Activated naive CD4-positive, alpha-beta T cell treated with anti-CD3 and anti-CD28 coated beads for 36 hours (primary cell): ENCODE data around the gene TWSG1. TPM values are rescaled to one million over a fixed set of nuclear protein-coding genes. Genes with fewer than 3 reads are reported as not detected.
"Not testable (repeated sequence)": the region's sequence is repeated elsewhere in the genome, so short reads cannot be mapped to it uniquely, and the experiment has no call there.

Source experiments
- CTCF ChIA-PET: fragments of 350-600 bp; sonication (Branson Sonifier 250); formaldehyde crosslinking; loops from one replicate; lab custom pipeline; 2021; ENCODE audit warnings: antibody characterized with exemption; lab: Charles Lee
- DNase-seq: peaks from one replicate; pipeline ENCODE4 v3.0.0-alpha.2; 2020
- H3K27ac Mint-ChIP-seq: one replicate; pipeline ENCODE4 v1.8.0; 2021; ENCODE audit warnings: mild to moderate bottlenecking, mixed read lengths
- H3K27me3 Mint-ChIP-seq: one replicate; pipeline ENCODE4 v1.8.0; 2021; ENCODE audit warnings: low read depth, mixed read lengths
- H3K36me3 Mint-ChIP-seq: one replicate; pipeline ENCODE4 v1.8.0; 2021; ENCODE audit warnings: low read depth, mixed read lengths
- H3K4me1 Mint-ChIP-seq: one replicate; pipeline ENCODE4 v1.8.0; 2021; ENCODE audit warnings: low read depth, mixed read lengths
- H3K4me3 Mint-ChIP-seq: one replicate; pipeline ENCODE4 v1.8.0; 2021; ENCODE audit warnings: mild to moderate bottlenecking, moderate library complexity, mixed read lengths
- H3K9me3 Mint-ChIP-seq: one replicate; pipeline ENCODE4 v1.8.0; 2021; ENCODE audit warnings: mixed read lengths
- intact Hi-C: fragments of 100-400 bp; cut with micrococcal nuclease; formaldehyde crosslinking; loops from one replicate; pipeline ENCODE4 v1.15.1; 2023
- total RNA-seq, 2 experiments: library from RNA; stranded (reverse); gene quantifications; one replicate each; pipeline ENCODE4 v1.2.3, GENCODE V29; 2021

The TWSG1 gene
- total RNA-seq, 2 experiments from 2014 or later: 4.9 to 5.6 TPM

DNA sequence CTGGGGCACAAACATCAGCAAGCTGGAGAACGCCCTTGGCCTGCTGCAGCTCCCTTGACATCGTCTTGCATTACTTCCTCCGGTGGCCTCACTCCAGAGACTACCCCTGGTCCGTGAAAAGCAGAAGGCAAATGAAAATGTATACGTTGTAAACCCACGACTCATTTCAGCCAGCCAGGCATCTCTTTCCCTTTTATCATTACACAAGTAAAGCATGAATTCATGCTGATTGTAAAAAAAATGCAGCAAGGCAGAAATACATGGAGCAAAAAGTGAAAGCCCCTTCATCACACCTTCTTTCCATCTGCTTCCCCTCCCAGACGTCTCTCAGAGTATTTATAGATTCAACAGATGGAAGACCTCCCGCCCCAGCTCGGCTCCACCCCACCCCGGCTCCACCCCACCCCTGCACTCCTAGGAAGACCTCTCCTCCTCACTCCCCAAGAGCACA lies 99.1 kb downstream of the TWSG1 start:
- H3K36me3 Mint-ChIP-seq: no peaks in the 10 kb centered on the region
- H3K4me1 Mint-ChIP-seq: peaks cover 6% of the 10 kb centered on the region
- no peak for DNase-seq
- H3K4me3 Mint-ChIP-seq: no peak overlapping the region
- CTCF ChIA-PET: interaction anchor here (1.0 kb wide), 1 partner anchor 81 kb away, joined by 3 read pairs; no protein-coding TSS in a partner anchor
- H3K27ac Mint-ChIP-seq: no peak overlapping the region
- intact Hi-C loops: no loop called here
- H3K27me3 Mint-ChIP-seq: peaks cover 8% of the 10 kb centered on the region
- H3K9me3 Mint-ChIP-seq: no peaks in the 10 kb centered on the region

DNA sequence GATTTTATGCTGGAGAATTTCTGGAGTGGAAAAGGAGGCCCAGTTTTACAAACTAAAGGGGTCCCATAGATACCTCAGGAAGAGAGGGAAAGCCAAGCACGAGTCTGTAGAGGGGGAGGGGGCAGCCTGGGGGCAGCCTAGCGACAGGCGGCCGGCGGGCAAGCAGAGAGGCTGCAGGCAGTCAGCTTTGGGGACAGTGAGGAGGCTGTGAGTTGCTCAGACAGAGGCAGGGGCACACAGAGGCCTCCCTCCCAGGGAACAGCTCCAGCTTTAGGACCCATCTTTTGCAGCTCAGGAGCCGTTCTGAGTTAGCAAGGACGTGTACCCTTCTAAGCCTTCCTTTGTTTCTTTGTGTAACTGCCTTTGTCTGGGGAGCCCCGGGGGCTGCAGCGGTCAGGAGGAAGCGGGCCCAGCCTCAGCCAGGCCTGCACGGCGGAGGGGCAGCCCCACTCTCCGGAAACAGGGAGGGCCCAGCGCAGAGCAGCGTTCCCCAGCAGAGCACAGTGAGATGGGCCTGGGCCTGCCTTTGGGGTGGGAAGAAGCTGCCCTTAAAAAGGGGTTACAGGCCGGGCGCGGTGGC lies 99.6 kb downstream of the TWSG1 start:
- Mint-ChIP-seq H3K27ac (no peak overlapping the region), H3K4me1 (peaks cover 6% of the 10 kb centered on the region)
- CTCF ChIA-PET: no interaction called here

DNA sequence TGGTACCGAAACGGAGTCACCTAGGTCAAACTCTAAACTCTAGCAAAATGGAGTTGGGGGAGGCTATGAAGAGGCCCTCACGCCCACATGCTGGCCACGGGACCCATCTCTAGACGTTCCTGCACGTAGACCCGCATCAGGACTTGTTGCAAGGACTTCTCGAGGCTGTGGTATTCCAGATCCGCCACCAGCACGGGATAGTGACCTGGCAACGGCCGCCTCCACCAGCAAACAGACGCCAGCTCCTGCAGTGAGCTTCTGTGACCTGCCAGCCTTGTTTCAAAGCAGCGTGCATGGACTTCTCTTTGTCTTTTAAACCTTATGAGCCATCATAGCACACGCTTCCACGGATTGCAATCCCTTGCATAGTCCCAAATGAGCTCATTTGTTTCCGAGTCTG lies 100.5 kb downstream of the TWSG1 start:
- CTCF ChIA-PET: interaction anchor here (1.0 kb wide), 1 partner anchor 30 kb away, joined by 3 read pairs; no protein-coding TSS in a partner anchor
- Mint-ChIP-seq H3K27ac (no peak overlapping the region), H3K27me3 (peaks cover 8% of the 10 kb centered on the region)

More for the DNA sequence above, 99.6 kb downstream of the TWSG1 start:
- H3K27me3 Mint-ChIP-seq: peaks cover 8% of the 10 kb centered on the region
- intact Hi-C loops: no loop called here
- no peaks in the 10 kb centered on the region for H3K9me3 Mint-ChIP-seq
- DNase-seq: peak; percentile 5
- H3K36me3 Mint-ChIP-seq: no peaks in the 10 kb centered on the region
- H3K4me3 Mint-ChIP-seq: no peak overlapping the region

DNA sequence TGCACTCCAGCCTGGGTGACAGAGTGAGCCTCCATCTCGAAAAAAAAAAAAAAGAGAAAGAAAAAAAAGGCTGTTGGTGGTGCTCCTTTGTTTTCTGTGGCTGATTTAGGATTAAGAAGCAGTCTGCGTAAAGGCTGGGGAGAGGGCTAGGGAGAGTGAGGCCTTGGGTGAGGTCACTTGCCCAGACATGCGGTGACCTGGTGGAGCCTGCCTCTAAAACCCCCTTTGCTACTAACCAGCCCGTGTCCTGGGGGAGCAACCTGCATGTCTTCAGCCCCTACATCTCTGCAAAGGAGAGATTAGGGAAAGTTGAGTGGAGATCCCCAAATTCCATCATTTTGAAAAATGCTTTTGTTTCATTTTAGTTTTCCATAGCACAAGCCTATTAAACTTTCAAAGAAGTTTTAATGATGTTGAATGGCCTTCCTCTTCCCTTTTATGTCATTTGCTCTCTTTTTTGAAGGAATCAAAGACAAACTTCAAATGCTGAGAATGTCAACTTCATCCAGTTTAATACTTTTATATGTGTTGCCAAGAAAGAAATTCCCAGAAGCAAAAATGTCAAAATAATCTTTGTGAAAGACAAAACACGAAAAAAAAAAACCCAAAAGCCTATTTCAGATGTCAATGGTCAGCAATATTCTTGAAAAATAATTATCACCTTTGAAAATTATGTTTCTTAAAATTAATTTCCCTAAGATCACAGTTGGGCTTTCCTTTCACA lies 101.8 kb downstream of the TWSG1 start:
- intact Hi-C loops: no loop called here
- Mint-ChIP-seq H3K4me1 (peaks cover 6% of the 10 kb centered on the region), H3K4me3 (no peak overlapping the region), H3K27me3 (peaks cover 2% of the 10 kb centered on the region), H3K36me3 (no peaks in the 10 kb centered on the region), H3K9me3 (no peaks in the 10 kb centered on the region), H3K27ac (no peak overlapping the region)
- CTCF ChIA-PET: no interaction called here
- DNase-seq: no peak

More for the DNA sequence above, 100.5 kb downstream of the TWSG1 start:
- intact Hi-C loops: no loop called here
- Mint-ChIP-seq H3K9me3 (no peaks in the 10 kb centered on the region), H3K4me3 (no peak overlapping the region), H3K36me3 (no peaks in the 10 kb centered on the region), H3K4me1 (peaks cover 6% of the 10 kb centered on the region)
- DNase-seq: no peak

DNA sequence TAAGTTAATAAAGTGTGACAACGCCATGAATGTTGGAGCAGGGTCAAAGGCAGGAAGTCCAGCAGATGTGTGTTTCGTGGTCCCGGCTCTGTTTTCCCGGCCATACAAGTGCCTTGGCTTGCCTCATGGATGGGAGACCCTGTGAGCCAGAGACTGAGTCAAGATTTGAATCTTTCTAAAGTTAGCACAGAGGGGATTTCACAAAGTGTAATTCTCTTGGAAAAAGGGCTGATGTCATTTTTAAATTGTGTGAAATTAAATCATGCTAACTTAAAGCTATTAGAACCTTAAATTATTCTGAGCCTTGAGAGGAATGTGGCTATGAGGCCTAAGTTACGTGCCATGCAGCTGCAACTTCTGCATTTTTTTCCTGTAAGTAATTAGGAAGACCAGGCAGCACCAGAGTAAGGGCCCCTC lies 102.5 kb downstream of the TWSG1 start:
- H3K27me3 Mint-ChIP-seq: peaks cover 2% of the 10 kb centered on the region

DNA sequence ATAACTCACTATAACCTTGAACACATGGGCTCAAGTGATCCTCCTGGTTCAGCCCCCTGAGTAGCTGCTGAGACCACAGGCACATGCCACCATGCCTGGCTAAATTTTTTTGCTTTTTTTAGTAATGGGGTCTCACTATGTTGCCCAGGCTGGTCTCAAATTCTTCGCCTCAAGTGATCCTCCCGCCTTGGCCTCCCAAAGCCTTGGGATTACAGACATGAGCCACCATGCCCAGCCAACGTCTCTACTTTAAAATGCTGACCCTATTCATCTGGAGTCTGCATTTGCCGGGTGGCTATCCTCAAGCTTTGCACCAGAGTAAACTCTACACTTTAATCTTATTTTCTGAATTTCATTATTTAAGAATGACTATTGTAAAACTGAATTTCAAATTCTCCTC lies 103.1 kb downstream of the TWSG1 start:
- peaks cover 2% of the 10 kb centered on the region for H3K27me3 Mint-ChIP-seq
- no peak overlapping the region for H3K4me3 Mint-ChIP-seq
- DNase-seq: no peak
- H3K4me1 Mint-ChIP-seq: peaks cover 6% of the 10 kb centered on the region
- H3K27ac Mint-ChIP-seq: no peak overlapping the region
- no peaks in the 10 kb centered on the region for H3K36me3 Mint-ChIP-seq
- intact Hi-C loops: no loop called here
- CTCF ChIA-PET: no interaction called here
- no peaks in the 10 kb centered on the region for H3K9me3 Mint-ChIP-seq

More for the DNA sequence above, 102.5 kb downstream of the TWSG1 start:
- no peaks in the 10 kb centered on the region for H3K9me3 Mint-ChIP-seq
- intact Hi-C loops: no loop called here
- CTCF ChIA-PET: no interaction called here
- DNase-seq: no peak
- peaks cover 6% of the 10 kb centered on the region for H3K4me1 Mint-ChIP-seq
- no peak overlapping the region for H3K27ac Mint-ChIP-seq
- H3K36me3 Mint-ChIP-seq: no peaks in the 10 kb centered on the region
- H3K4me3 Mint-ChIP-seq: no peak overlapping the region

DNA sequence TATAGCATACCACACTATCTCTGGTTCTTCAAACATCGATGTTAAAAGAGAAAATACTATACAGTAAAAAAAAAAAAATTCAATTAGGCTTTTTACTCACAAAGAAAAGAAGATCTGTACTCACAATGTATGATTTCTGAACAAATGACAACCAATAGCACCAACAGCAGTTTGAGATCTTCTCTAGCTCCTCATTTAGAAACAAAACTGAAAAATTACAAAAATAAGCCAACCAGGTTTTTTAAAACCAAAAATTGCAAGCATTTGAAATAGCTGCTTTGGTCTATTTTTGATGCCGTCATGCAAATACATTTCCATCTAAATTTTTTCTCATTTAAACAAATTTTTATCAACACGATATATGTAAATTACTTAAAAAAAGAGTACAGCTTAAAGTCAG lies 106.5 kb downstream of the TWSG1 start:
- H3K9me3 Mint-ChIP-seq: no peaks in the 10 kb centered on the region
- no peak for DNase-seq
- H3K4me1 Mint-ChIP-seq: no peaks in the 10 kb centered on the region
- CTCF ChIA-PET: interaction anchor here (0.6 kb wide), 2 partner anchors 293 to 781 kb away, joined by 3 to 4 read pairs; no protein-coding TSS in a partner anchor
- no peaks in the 10 kb centered on the region for H3K36me3 Mint-ChIP-seq
- H3K4me3 Mint-ChIP-seq: no peak overlapping the region
- no peaks in the 10 kb centered on the region for H3K27me3 Mint-ChIP-seq
- no peak overlapping the region for H3K27ac Mint-ChIP-seq
- intact Hi-C loops: no loop called here

DNA sequence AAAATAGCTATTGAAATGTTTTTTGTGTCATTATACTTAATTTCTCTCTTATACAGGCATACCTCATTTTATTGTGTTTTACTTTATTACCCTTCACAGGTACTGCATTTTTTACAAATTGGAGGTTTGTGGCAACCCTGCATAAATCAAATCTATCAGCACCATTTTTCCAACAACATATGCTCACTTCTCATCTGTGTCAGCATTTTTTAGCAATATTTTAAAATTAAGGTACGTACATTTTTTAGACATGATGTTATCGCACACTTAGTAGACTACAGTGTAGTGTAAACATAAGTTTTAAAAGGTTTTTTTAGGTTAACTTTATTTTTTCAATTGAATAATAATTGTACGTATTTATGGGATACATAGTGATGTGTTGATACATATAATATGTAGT lies 110.0 kb downstream of the TWSG1 start:
- peaks cover 1% of the 10 kb centered on the region for H3K36me3 Mint-ChIP-seq
- H3K27ac Mint-ChIP-seq: no peak overlapping the region
- peaks cover 10% of the 10 kb centered on the region for H3K9me3 Mint-ChIP-seq
- no peak for DNase-seq
- CTCF ChIA-PET: no interaction called here
- peaks cover 3% of the 10 kb centered on the region for H3K27me3 Mint-ChIP-seq
- H3K4me1 Mint-ChIP-seq: no peaks in the 10 kb centered on the region
- intact Hi-C loops: no loop called here
- no peak overlapping the region for H3K4me3 Mint-ChIP-seq

DNA sequence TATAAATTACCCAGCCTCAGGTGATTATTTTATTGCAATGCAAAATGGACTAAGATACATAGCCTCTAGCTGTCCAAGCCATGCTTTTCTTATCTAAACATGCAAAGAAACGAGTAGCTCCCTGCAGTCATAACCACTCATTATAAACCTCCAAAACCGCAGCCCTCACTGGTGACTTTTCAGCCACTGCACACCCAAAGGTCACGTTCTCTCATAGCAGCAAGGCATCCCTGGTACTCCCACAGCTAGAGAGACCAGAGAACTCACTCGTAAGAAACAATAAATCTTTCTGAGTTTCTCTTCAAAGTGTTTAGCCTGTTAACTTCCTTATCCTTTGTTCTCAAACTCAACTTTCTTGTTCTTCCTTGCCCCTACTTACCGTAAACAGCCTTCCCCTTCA lies 112.3 kb downstream of the TWSG1 start:
- Mint-ChIP-seq H3K4me3 (no peak overlapping the region), H3K36me3 (peaks cover 1% of the 10 kb centered on the region), H3K27ac (no peak overlapping the region), H3K4me1 (no peaks in the 10 kb centered on the region), H3K9me3 (peaks cover 10% of the 10 kb centered on the region), H3K27me3 (peaks cover 3% of the 10 kb centered on the region)
- intact Hi-C loops: no loop called here
- CTCF ChIA-PET: no interaction called here
- DNase-seq: no peak

DNA sequence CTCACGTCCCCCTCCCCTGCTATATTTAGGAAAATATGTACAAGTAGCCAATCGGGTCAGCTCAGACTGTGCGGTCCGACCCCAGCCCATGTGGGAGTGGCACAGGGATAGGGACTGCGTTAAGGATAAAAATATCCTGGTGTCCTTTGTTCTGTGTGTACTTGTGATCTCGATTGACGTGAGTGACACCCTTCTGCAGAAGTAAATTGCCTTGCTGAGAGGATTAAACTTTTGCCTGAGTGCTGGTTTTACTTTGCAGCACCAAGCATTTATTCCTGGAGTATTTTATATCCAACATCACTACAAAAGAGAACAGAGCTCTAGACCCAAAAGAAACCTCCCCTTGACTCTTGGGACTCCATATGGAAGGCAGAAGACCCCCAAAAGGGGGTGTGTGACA lies 112.8 kb downstream of the TWSG1 start:
- intact Hi-C loops: no loop called here
- CTCF ChIA-PET: no interaction called here

DNA sequence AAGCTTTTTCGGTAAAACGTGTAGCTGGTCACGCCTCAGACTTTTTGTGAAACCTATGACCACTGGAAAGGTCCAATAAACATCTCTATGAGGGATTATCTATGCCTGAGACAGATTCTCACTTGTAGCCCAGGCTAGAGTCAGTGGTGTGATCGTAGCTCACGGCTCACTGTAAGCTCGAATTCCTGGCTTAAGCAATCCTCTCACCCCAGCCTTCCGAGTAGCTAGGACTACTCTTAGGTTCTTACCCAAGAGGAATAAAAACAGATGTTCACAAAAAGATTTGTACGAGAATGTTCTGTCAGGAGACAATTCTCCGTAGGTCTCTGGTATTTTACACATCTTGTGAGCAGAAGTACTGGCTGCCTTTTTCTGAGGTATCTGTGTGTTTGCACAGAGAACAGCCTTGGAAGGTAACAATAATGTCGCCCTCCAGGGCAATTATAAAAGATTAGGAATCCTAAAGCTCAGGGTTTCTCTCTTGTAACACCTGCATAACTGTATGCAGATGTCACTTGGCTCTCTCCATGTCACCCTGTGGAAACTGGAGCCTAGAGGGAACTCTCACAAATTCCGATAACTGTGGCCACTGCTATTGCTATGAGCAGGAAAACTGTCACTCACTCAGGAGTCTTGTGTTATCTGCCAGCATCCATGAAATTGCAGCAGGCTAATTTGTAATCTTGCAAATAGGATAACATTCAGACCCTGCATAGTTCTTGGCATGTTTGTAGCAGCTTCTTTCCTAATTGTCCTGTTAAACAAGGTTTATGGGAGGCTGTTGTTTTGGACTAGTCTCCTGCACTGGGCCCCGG lies 115.2 kb downstream of the TWSG1 start:
- no peak overlapping the region for H3K27ac Mint-ChIP-seq
- peaks cover 10% of the 10 kb centered on the region for H3K9me3 Mint-ChIP-seq
- H3K4me1 Mint-ChIP-seq: peaks cover 6% of the 10 kb centered on the region
- no peak for DNase-seq
- CTCF ChIA-PET: no interaction called here
- no peak overlapping the region for H3K4me3 Mint-ChIP-seq
- peaks cover 3% of the 10 kb centered on the region for H3K27me3 Mint-ChIP-seq
- peaks cover 1% of the 10 kb centered on the region for H3K36me3 Mint-ChIP-seq
- intact Hi-C loops: no loop called here

More for the DNA sequence above, 112.8 kb downstream of the TWSG1 start:
- DNase-seq: no peak
- Mint-ChIP-seq H3K4me3 (no peak overlapping the region), H3K27ac (no peak overlapping the region), H3K36me3 (peaks cover 1% of the 10 kb centered on the region), H3K9me3 (peaks cover 10% of the 10 kb centered on the region), H3K4me1 (no peaks in the 10 kb centered on the region), H3K27me3 (peaks cover 3% of the 10 kb centered on the region)

DNA sequence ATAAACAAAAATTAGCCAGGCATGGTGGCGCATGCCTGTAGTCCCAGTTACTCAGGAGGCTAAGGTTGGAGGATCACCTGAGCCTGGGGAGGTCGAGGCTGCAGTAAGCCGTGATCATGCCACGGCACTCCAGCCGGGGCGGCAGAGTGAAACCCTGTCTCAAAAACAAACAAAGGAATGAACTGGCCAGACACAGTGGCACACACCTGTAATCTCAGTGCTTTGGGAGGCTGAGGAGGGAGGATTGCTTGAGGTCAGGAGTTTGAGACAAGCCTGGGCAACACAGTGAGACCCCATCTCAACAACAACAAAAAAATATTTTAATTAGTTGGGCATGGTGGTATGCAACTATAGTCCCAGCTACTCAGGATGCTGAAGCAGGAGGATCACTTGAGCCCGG lies 116.3 kb downstream of the TWSG1 start:
- H3K27ac Mint-ChIP-seq, DNase-seq, CTCF ChIA-PET, H3K4me1 Mint-ChIP-seq, H3K4me3 Mint-ChIP-seq, H3K36me3 Mint-ChIP-seq, H3K27me3 Mint-ChIP-seq, intact Hi-C loops: not testable (repeated sequence)
- peaks cover 15% of the 10 kb centered on the region for H3K9me3 Mint-ChIP-seq
